IMR-90 (cell line): ENCODE data around the gene AP5B1.

Experiments used
- CTCF ChIP-seq: conservative IDR thresholded peaks from 2 replicates; pipeline ENCODE4 v1.5.1; 2012; ENCODE audit warnings: mild to moderate bottlenecking, low read depth, low read length, improper control_type of control experiment
- POLR2A ChIP-seq: IDR thresholded peaks from 2 replicates; pipeline ENCODE4 v1.6.1; 2012; ENCODE audit warnings: mild to moderate bottlenecking, low read depth, low read length
- SMC3 ChIP-seq: fragments of 150-350 bp; IDR thresholded peaks from 2 replicates; pipeline ENCODE4 v1.6.1; 2016; ENCODE audit warnings: low read depth, mild to moderate bottlenecking, antibody characterized with exemption, low read length, moderate library complexity
- USF2 ChIP-seq: fragments of 150-350 bp; IDR thresholded peaks from 2 replicates; pipeline ENCODE4 v1.6.1; 2017; ENCODE audit warnings: mild to moderate bottlenecking, antibody characterized with exemption, low read length, low read depth

GRCh38 chr11:65786786-65787636, 6.2 kb upstream of the AP5B1 start, which contains the start of gene OVOL1:
- no peak for TF ChIP-seq POLR2A
- TF ChIP-seq CTCF: no peak
- no peak for TF ChIP-seq SMC3
- TF ChIP-seq USF2: no peak
